Measurements from ENCODE around the gene ZNF2. TPM values are rescaled to one million over a fixed set of nuclear protein-coding genes. Genes with fewer than 3 reads are reported as not detected.
A peak's percentile ranks its signal among the peaks of the same experiment; 100 is the strongest.

The ZNF2 gene
- polyA plus RNA-seq (4.1 and 4.3 TPM in 2 replicates), polyA minus RNA-seq (9.3 and 11.9 TPM in 2 replicates)

GRCh38 chr2:95165371-95166064 is at the start of gene ZNF2:
ZNF2 (plus strand) TSS chr2:95165809; CDS start chr2:95176227, 10,418 bp downstream.
- Histone ChIP-seq H2AFZ (ENCODE audit: low read depth, low read length) (peak within 1 kb of the TSS; percentile 97), H3K9me3 (ENCODE audit: low read length) (no peaks in the 10 kb centered on the region), H3F3A (ENCODE audit: insufficient read depth, low read length, poor library complexity, severe bottlenecking) (no peaks in the 10 kb centered on the region), H4K20me1 (ENCODE audit: insufficient read depth) (no peaks in the 10 kb centered on the region), H3K27ac (ENCODE audit: low read length) (peak within 1 kb of the TSS; percentile 95), H3K79me2 (replicated peaks; ENCODE audit: insufficient read depth, low read length) (peaks cover 18% of the 10 kb centered on the region), H3K4me2 (ENCODE audit: low read length) (peak within 1 kb of the TSS; percentile 96), H3K4me3 (ENCODE audit: low read length) (peak within 1 kb of the TSS; percentile 83), H3K36me3 (ENCODE audit: insufficient read depth, low read length) (no peaks in the 10 kb centered on the region), H3K9me2 (ENCODE audit: insufficient read depth, low read length) (no peaks in the 10 kb centered on the region), H3K9ac (ENCODE audit: low read length) (peak within 1 kb of the TSS; percentile 87), H3K27me3 (ENCODE audit: insufficient read depth, low read depth, low read length) (no peaks in the 10 kb centered on the region)
- peak; percentile 97 for TF ChIP-seq MXI1 (conservative IDR thresholded peaks at IDR 0.05; ENCODE audit: poor library complexity, severe bottlenecking)
- TF ChIP-seq TAF1 (IDR thresholded peaks at IDR 0.05; ENCODE audit: low read depth), result peak; percentile 91
- no peak for TF ChIP-seq EZH2 (IDR thresholded peaks at IDR 0.05; ENCODE audit: borderline replicate concordance, insufficient read depth, low read length, poor library complexity, severe bottlenecking)
- TF ChIP-seq POLR2AphosphoS5 (IDR thresholded peaks at IDR 0.05), result peak; percentile 94
- TF ChIP-seq EP300 (conservative IDR thresholded peaks at IDR 0.05; ENCODE audit: poor library complexity, severe bottlenecking), result peak; percentile 83
- TF ChIP-seq REST (IDR thresholded peaks at IDR 0.05; ENCODE audit: borderline replicate concordance), result peak; percentile 85
- TF ChIP-seq RAD21 (conservative IDR thresholded peaks at IDR 0.05), result peak; percentile 38
- TF ChIP-seq CTCF (IDR thresholded peaks at IDR 0.05; ENCODE audit: poor library complexity, severe bottlenecking), result peak; percentile 54
- TF ChIP-seq SMC3 (conservative IDR thresholded peaks at IDR 0.05; ENCODE audit: poor library complexity), result peak; percentile 40

DNA sequence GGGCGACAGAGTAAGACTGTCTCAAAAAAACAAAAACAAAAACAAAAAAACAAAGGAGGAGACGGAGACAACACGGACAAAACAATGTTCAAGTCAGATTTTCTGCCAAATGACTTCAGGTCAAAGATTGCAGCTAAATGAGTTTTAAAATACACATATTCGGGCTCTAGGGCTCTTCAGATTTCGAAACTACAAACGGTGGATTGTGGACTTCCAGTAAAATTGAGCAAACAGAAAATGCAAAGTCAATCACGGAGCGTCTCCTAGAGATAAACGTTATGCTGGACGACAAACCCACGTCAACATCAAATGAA is 44.6 kb upstream of the ZNF2 start:
- peaks cover 4% of the 10 kb centered on the region for H3K36me3 ChIP-seq (ENCODE audit: insufficient read depth, low read length)
- H3F3A ChIP-seq (ENCODE audit: insufficient read depth, low read length, poor library complexity, severe bottlenecking), result no peaks in the 10 kb centered on the region
- no peaks in the 10 kb centered on the region for H3K9me3 ChIP-seq (ENCODE audit: low read length)
- peak overlapping the region; percentile 97 for H2AFZ ChIP-seq (ENCODE audit: low read depth, low read length)
- peak overlapping the region; percentile 93 for H3K4me3 ChIP-seq (ENCODE audit: low read length)
- peak overlapping the region; percentile 85 for H3K4me2 ChIP-seq (ENCODE audit: low read length)
- TF ChIP-seq TAF1 (IDR thresholded peaks at IDR 0.05; ENCODE audit: low read depth) (no peak), POLR2AphosphoS5 (IDR thresholded peaks at IDR 0.05) (no peak), REST (IDR thresholded peaks at IDR 0.05; ENCODE audit: borderline replicate concordance) (no peak), RAD21 (conservative IDR thresholded peaks at IDR 0.05) (no peak), MXI1 (conservative IDR thresholded peaks at IDR 0.05; ENCODE audit: poor library complexity, severe bottlenecking) (no peak), SMC3 (conservative IDR thresholded peaks at IDR 0.05; ENCODE audit: poor library complexity) (no peak), EZH2 (IDR thresholded peaks at IDR 0.05; ENCODE audit: borderline replicate concordance, insufficient read depth, low read length, poor library complexity, severe bottlenecking) (no peak), EP300 (conservative IDR thresholded peaks at IDR 0.05; ENCODE audit: poor library complexity, severe bottlenecking) (no peak), CTCF (IDR thresholded peaks at IDR 0.05; ENCODE audit: poor library complexity, severe bottlenecking) (no peak)
- no peaks in the 10 kb centered on the region for H3K9me2 ChIP-seq (ENCODE audit: insufficient read depth, low read length)
- peaks cover 23% of the 10 kb centered on the region for H3K79me2 ChIP-seq (replicated peaks; ENCODE audit: insufficient read depth, low read length)
- no peaks in the 10 kb centered on the region for H4K20me1 ChIP-seq (ENCODE audit: insufficient read depth)
- H3K27me3 ChIP-seq (ENCODE audit: insufficient read depth, low read depth, low read length), result no peaks in the 10 kb centered on the region
- peak overlapping the region; percentile 76 for H3K27ac ChIP-seq (ENCODE audit: low read length)
- peak overlapping the region; percentile 87 for H3K9ac ChIP-seq (ENCODE audit: low read length)
